Measurements from ENCODE around the gene GRIK4. TPM values are rescaled to one million over a fixed set of nuclear protein-coding genes. Genes with fewer than 3 reads are reported as not detected.

Gene GRIK4
- total and polyA plus RNA-seq, 11 donors = 0.04 to 0.45 (median 0.12) TPM; not detected in 6

GRCh38 chr11:120998581-120998980, 487.0 kb downstream of the GRIK4 start:
- WGBS, 4 donors = 83 to 100% (median 93%) methylated on average over 1 of the region's 1 CpG
- TF ChIP-seq POLR2A (IDR thresholded peaks at IDR 0.05) = no peak
- no peak for TF ChIP-seq CTCF (IDR thresholded peaks at IDR 0.05)

GRCh38 chr11:121004206-121004840, 492.8 kb downstream of the GRIK4 start:
- WGBS, 4 donors = 47 to 63% (median 54%) methylated on average over 4 of the region's 4 CpGs
- Histone ChIP-seq H3K27ac (no peak overlapping the region), H3K4me3 (no peak overlapping the region), H3K36me3 (no peaks in the 10 kb centered on the region), H3K27me3 (peaks cover 0 to 4% (median 0%) of the 10 kb centered on the region in 9 donors), H3K4me1 (no peaks in the 10 kb centered on the region), H3K9me3 (no peaks in the 10 kb centered on the region)
- no peak for ATAC-seq
- TF ChIP-seq POLR2A (IDR thresholded peaks at IDR 0.05) = no peak
- no peak for TF ChIP-seq CTCF (IDR thresholded peaks at IDR 0.05)
- no peak for DNase-seq
- intact Hi-C loops (cut with DNase I) = no loop called here

More at GRCh38 chr11:120998581-120998980, 487.0 kb downstream of the GRIK4 start:
- ATAC-seq = no peak
- intact Hi-C loops (cut with DNase I) = no loop called here
- no peak overlapping the region for H3K4me3 ChIP-seq
- H3K36me3 ChIP-seq = no peaks in the 10 kb centered on the region
- H3K9me3 ChIP-seq = no peaks in the 10 kb centered on the region
- H3K4me1 ChIP-seq = no peaks in the 10 kb centered on the region
- H3K27ac ChIP-seq = no peak overlapping the region
- DNase-seq = no peak
- peaks cover 0 to 26% (median 3%) of the 10 kb centered on the region in 9 donors for H3K27me3 ChIP-seq

GRCh38 chr11:121006922-121007321, 495.4 kb downstream of the GRIK4 start:
- Histone ChIP-seq H3K9me3 (no peaks in the 10 kb centered on the region), H3K4me3 (no peak overlapping the region), H3K27me3 (peaks cover 0 to 4% (median 0%) of the 10 kb centered on the region in 9 donors), H3K27ac (no peak overlapping the region), H3K36me3 (no peaks in the 10 kb centered on the region), H3K4me1 (no peaks in the 10 kb centered on the region)
- intact Hi-C loops (cut with DNase I) = no loop called here
- TF ChIP-seq CTCF (IDR thresholded peaks at IDR 0.05) = no peak
- TF ChIP-seq POLR2A (IDR thresholded peaks at IDR 0.05) = no peak
- WGBS, 4 donors = 70 to 80% (median 78%) methylated on average over 1 of the region's 1 CpG
- ATAC-seq = no peak
- DNase-seq = no peak

GRCh38 chr11:121008551-121008950, 497.0 kb downstream of the GRIK4 start:
- DNase-seq (no peak), ATAC-seq (no peak)
- no peaks in the 10 kb centered on the region for H3K27me3 ChIP-seq
- H3K27ac ChIP-seq = no peak overlapping the region
- no peaks in the 10 kb centered on the region for H3K4me1 ChIP-seq
- no peaks in the 10 kb centered on the region for H3K9me3 ChIP-seq
- TF ChIP-seq POLR2A (IDR thresholded peaks at IDR 0.05) (no peak), CTCF (IDR thresholded peaks at IDR 0.05) (no peak)
- no peaks in the 10 kb centered on the region for H3K36me3 ChIP-seq
- intact Hi-C loops (cut with DNase I) = no loop called here
- H3K4me3 ChIP-seq = no peak overlapping the region
